ENCODE data around the gene RASA3. TPM values are rescaled to one million over a fixed set of nuclear protein-coding genes. Genes with fewer than 3 reads are reported as not detected.

The RASA3 gene
- total RNA-seq, 1 experiment from 2014 or later, result 0.95 TPM

- Histone ChIP-seq H3K27me3 (replicated peaks; ENCODE audit: control insufficient read depth, insufficient read depth, low read length) (no peaks in the 10 kb centered on the region), H3K4me1 (no peaks in the 10 kb centered on the region), H3K36me3 (ENCODE audit: control insufficient read depth, insufficient read depth, low read length) (no peaks in the 10 kb centered on the region), H3K9me3 (no peaks in the 10 kb centered on the region), H3K4me3 (ENCODE audit: low read depth, low read length) (no peak overlapping the region)
- CTCF ChIA-PET, result no interaction called here
- peaks cover 19% of the 10 kb centered on the region for H3K9me3 Mint-ChIP-seq (ENCODE audit: unreplicated experiment)
- no TSS peak for BruUV-seq (replicated peaks)
- H3K4me3 Mint-ChIP-seq (ENCODE audit: unreplicated experiment), result no peak overlapping the region
- intact Hi-C loops (cut with micrococcal nuclease; ENCODE audit: unreplicated experiment), result no loop called here
- no peaks in the 10 kb centered on the region for H3K4me1 Mint-ChIP-seq (ENCODE audit: low read depth, unreplicated experiment)
- TF ChIP-seq, protein P1, sequence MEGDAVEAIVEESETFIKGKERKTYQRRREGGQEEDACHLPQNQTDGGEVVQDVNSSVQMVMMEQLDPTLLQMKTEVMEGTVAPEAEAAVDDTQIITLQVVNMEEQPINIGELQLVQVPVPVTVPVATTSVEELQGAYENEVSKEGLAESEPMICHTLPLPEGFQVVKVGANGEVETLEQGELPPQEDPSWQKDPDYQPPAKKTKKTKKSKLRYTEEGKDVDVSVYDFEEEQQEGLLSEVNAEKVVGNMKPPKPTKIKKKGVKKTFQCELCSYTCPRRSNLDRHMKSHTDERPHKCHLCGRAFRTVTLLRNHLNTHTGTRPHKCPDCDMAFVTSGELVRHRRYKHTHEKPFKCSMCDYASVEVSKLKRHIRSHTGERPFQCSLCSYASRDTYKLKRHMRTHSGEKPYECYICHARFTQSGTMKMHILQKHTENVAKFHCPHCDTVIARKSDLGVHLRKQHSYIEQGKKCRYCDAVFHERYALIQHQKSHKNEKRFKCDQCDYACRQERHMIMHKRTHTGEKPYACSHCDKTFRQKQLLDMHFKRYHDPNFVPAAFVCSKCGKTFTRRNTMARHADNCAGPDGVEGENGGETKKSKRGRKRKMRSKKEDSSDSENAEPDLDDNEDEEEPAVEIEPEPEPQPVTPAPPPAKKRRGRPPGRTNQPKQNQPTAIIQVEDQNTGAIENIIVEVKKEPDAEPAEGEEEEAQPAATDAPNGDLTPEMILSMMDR (IDR thresholded peaks at IDR 0.05; ENCODE audit: insufficient read depth in 1 of 2, low read depth in 1 of 2, low read length in 1 of 2, severe bottlenecking in 1 of 2, unreplicated experiment in 1 of 2), result no peak
- H3K27me3 Mint-ChIP-seq (ENCODE audit: insufficient read depth, unreplicated experiment), result no peaks in the 10 kb centered on the region
- POLR2A ChIA-PET, result no interaction called here
- H3K27ac Mint-ChIP-seq (ENCODE audit: unreplicated experiment), result no peak overlapping the region
- H3K36me3 Mint-ChIP-seq (ENCODE audit: insufficient read depth, unreplicated experiment), result no peaks in the 10 kb centered on the region
- DNase-seq, result no peak
Measured at GRCh38 chr13:114045113-114045735, 87.2 kb downstream of the RASA3 start.

DNA sequence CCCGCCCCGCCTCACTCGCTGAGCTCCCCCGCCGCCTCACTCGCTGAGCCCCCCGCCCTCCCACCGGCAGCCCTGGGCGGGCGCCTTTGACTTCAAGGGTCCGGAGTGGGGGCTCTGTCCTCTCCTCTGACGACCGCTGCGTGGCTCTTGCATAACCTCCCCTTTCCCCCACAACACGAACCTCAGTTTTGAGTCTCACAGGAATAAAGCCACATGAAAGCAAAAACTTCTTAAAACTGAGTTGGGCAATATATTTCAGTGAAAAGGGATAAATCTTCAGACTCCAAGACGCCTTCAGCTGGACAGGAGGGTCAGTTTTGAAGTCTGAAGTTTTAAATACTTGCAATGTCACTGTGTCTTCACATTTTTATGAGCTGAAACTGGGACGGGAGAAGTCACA is 87.9 kb downstream of the RASA3 start:
- intact Hi-C loops (cut with micrococcal nuclease; ENCODE audit: unreplicated experiment), result no loop called here
- Mint-ChIP-seq H3K27me3 (ENCODE audit: insufficient read depth, unreplicated experiment) (no peaks in the 10 kb centered on the region), H3K36me3 (ENCODE audit: insufficient read depth, unreplicated experiment) (no peaks in the 10 kb centered on the region), H3K4me1 (ENCODE audit: low read depth, unreplicated experiment) (no peaks in the 10 kb centered on the region), H3K4me3 (ENCODE audit: unreplicated experiment) (no peak overlapping the region), H3K27ac (ENCODE audit: unreplicated experiment) (no peak overlapping the region), H3K9me3 (ENCODE audit: unreplicated experiment) (peaks cover 19% of the 10 kb centered on the region)
- Histone ChIP-seq H3K36me3 (ENCODE audit: control insufficient read depth, insufficient read depth, low read length) (no peaks in the 10 kb centered on the region), H3K4me3 (ENCODE audit: low read depth, low read length) (no peak overlapping the region), H3K27me3 (replicated peaks; ENCODE audit: control insufficient read depth, insufficient read depth, low read length) (no peaks in the 10 kb centered on the region), H3K4me1 (no peaks in the 10 kb centered on the region), H3K9me3 (no peaks in the 10 kb centered on the region)
- CTCF ChIA-PET, result no interaction called here
- POLR2A ChIA-PET, result no interaction called here
- no peak for DNase-seq
- TF ChIP-seq, protein P1 (IDR thresholded peaks at IDR 0.05; ENCODE audit: insufficient read depth in 1 of 2, low read depth in 1 of 2, low read length in 1 of 2, severe bottlenecking in 1 of 2, unreplicated experiment in 1 of 2), result no peak
- BruUV-seq (replicated peaks), result no TSS peak

- no peak overlapping the region for H3K4me3 Mint-ChIP-seq (ENCODE audit: unreplicated experiment)
- H3K27me3 Mint-ChIP-seq (ENCODE audit: insufficient read depth, unreplicated experiment), result no peaks in the 10 kb centered on the region
- Histone ChIP-seq H3K4me3 (ENCODE audit: low read depth, low read length) (no peak overlapping the region), H3K27me3 (replicated peaks; ENCODE audit: control insufficient read depth, insufficient read depth, low read length) (no peaks in the 10 kb centered on the region), H3K4me1 (no peaks in the 10 kb centered on the region), H3K9me3 (no peaks in the 10 kb centered on the region), H3K36me3 (ENCODE audit: control insufficient read depth, insufficient read depth, low read length) (no peaks in the 10 kb centered on the region)
- H3K27ac Mint-ChIP-seq (ENCODE audit: unreplicated experiment), result no peak overlapping the region
- intact Hi-C loops (cut with micrococcal nuclease; ENCODE audit: unreplicated experiment), result no loop called here
- H3K4me1 Mint-ChIP-seq (ENCODE audit: low read depth, unreplicated experiment), result no peaks in the 10 kb centered on the region
- no peaks in the 10 kb centered on the region for H3K36me3 Mint-ChIP-seq (ENCODE audit: insufficient read depth, unreplicated experiment)
- ChIA-PET POLR2A (no interaction called here), CTCF (no interaction called here)
- peaks cover 19% of the 10 kb centered on the region for H3K9me3 Mint-ChIP-seq (ENCODE audit: unreplicated experiment)
- no TSS peak for BruUV-seq (replicated peaks)
- no peak for DNase-seq
- TF ChIP-seq, protein P1 (IDR thresholded peaks at IDR 0.05; ENCODE audit: insufficient read depth in 1 of 2, low read depth in 1 of 2, low read length in 1 of 2, severe bottlenecking in 1 of 2, unreplicated experiment in 1 of 2), result no peak
Measured at GRCh38 chr13:114043421-114044053, 88.9 kb downstream of the RASA3 start.
